ENCODE measurements around the gene SLC22A23.

DNA sequence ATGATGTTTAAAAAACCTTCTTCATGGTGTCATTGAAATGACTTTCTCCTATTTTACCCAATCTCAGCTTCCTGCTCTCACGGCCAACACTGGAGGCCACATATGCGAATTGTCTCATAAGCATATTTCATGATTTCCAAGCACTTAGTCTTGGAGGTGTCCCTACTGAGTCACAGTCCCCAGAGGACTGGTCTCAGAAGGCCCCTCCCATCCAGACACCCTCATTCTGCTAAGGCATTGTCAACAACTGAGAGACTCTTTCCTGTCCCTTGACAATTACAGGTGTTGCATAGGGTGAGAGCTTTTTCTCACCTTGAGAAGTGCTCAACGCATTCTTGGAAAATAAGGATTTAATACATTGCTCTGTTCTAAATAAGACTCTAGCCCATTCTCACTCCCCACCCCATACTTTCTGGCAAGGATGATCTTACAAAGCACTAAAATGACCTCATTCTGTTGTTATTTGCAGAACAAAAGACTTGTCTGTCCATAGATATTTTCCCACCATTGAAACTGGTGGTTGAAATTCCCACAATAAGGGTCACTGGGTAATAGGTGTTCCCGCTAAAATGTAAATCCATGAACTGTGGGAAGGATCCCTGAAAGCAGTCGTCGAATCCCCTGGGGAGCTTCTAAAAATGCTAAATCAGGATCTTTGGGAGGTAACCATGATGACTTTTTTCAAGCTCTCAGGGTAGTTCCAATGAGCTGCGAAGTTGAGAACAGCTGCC, 32.3 kb upstream of the SLC22A23 start:
- TF ChIP-seq EZH2phosphoT487 (IDR thresholded peaks at IDR 0.05; ENCODE audit: insufficient read depth, low read depth) (no peak), EZH2 (IDR thresholded peaks at IDR 0.05; ENCODE audit: insufficient read depth, poor library complexity, severe bottlenecking) (no peak)
